Prostate gland (tissue), 2 donors: ENCODE results near the gene ZBTB9.

ENCODE experiments used
- CTCF ChIP-seq, 4 experiments: fragments of 200-600 bp in 2 of 4; fragments of 450-650 bp in 2 of 4; sonication (generic) in 2 of 4; IDR thresholded peaks; 1 replicate in 3 of 4; 2 replicates in 1 of 4; pipeline ENCODE4 v1.5.1; 2016 to 2019; ENCODE audit warnings: antibody characterized with exemption in 4 of 4, mild to moderate bottlenecking in 2 of 4, moderate library complexity in 2 of 4
- POLR2A ChIP-seq: fragments of 450-650 bp; IDR thresholded peaks from one replicate; pipeline ENCODE4 v1.6.1; 2016; ENCODE audit warnings: antibody characterized with exemption, mild to moderate bottlenecking
- POLR2AphosphoS5 ChIP-seq: sonication (generic); formaldehyde crosslinking; IDR thresholded peaks from one replicate; pipeline ENCODE4 v1.6.1; 2017; ENCODE audit warnings: antibody characterized with exemption

GRCh38 chr6:33419580-33420490, 34.5 kb upstream of the ZBTB9 start, which contains the start of gene SYNGAP1:
- TF ChIP-seq CTCF (IDR thresholded peaks at IDR 0.05) (no peak), POLR2AphosphoS5 (no peak), POLR2A (no peak)
